Upper lobe of left lung (tissue), 6 donors: ENCODE data around the gene SPNS3. TPM values are rescaled to one million over a fixed set of nuclear protein-coding genes. Genes with fewer than 3 reads are reported as not detected.

Experiments used
- ATAC-seq, 2 donors: fragments of 200-7000 bp; cut with Tn5 transposase; one replicate each; pipeline ENCODE4 v1.9.1; 2022; ENCODE audit warnings: mild to moderate bottlenecking in 2 of 2, moderate library complexity in 2 of 2; ENCODE audit not compliant: low FRiP score in 2 of 2
- DNase-seq, 2 donors: peaks; one replicate each; pipeline ENCODE4 v3.0.0-alpha.2; 2019 to 2020
- H3K27ac ChIP-seq, 4 donors: fragments of 200-600 bp; sonication (generic); one replicate each; pipeline ENCODE4 v1.5.1; 2016 to 2019
- H3K27me3 ChIP-seq, 4 donors: fragments of 200-600 bp; sonication (generic); one replicate each; pipeline ENCODE4 v1.5.1; 2017 to 2019
- H3K36me3 ChIP-seq, 4 donors: fragments of 200-600 bp; sonication (generic); one replicate each; pipeline ENCODE4 v1.5.1; 2016 to 2019
- H3K4me1 ChIP-seq, 4 donors: fragments of 200-600 bp; sonication (generic); one replicate each; pipeline ENCODE4 v1.5.1; 2018 to 2019
- H3K4me3 ChIP-seq, 4 donors: fragments of 200-600 bp; sonication (generic); one replicate each; pipeline ENCODE4 v1.5.1; 2017 to 2019; ENCODE audit warnings: mild to moderate bottlenecking in 2 of 4, moderate library complexity in 1 of 4
- H3K9me3 ChIP-seq, 4 donors: fragments of 200-600 bp; sonication (generic); one replicate each; pipeline ENCODE4 v1.5.1; 2018 to 2019
- CTCF ChIP-seq, 6 experiments: fragments of 450-650 bp in 4 of 6; fragments of 200-600 bp in 2 of 6; sonication (generic) in 2 of 6; IDR thresholded peaks; one replicate each; pipeline ENCODE4 v1.5.1; 2016 to 2019; ENCODE audit warnings: antibody characterized with exemption in 6 of 6
- EP300 ChIP-seq, 4 donors: sonication (generic); formaldehyde crosslinking; IDR thresholded peaks; one replicate each; pipeline ENCODE4 v1.5.1; 2017; ENCODE audit warnings: antibody characterized with exemption in 4 of 4, control low read depth in 2 of 4
- POLR2A ChIP-seq, 4 donors: fragments of 450-650 bp; IDR thresholded peaks; one replicate each; pipeline ENCODE4 v1.5.1; 2016 to 2017; ENCODE audit warnings: antibody characterized with exemption in 4 of 4, mild to moderate bottlenecking in 2 of 4
- POLR2AphosphoS5 ChIP-seq, 2 donors: sonication (generic); formaldehyde crosslinking; IDR thresholded peaks; one replicate each; pipeline ENCODE4 v1.5.1; 2017; ENCODE audit warnings: antibody characterized with exemption in 2 of 2
- WGBS, 2 donors: methylation state at CpG; one replicate each; pipeline ENCODE4 v1.1.5; 2017 to 2018; 5-methylcytosine and 5-hydroxymethylcytosine counted together
- total RNA-seq, 6 donors: library from RNA; depleted of rRNA in 4 of 6; stranded (reverse); fragments of >200 nt in 4 of 6; gene quantifications; one replicate each; pipeline versions ENCODE4 v1.1.0 to v1.2.1, GENCODE V29; 2016 to 2021
- donor health status: DM: no; HTN: no; CAD: no; lungs with moderate emphysema.
- donor health status: DM: no; HTN: yes; CAD: no; lungs with severe emphysema.

The SPNS3 gene
- total RNA-seq, 6 donors from 2014 or later: 0.22 to 0.91 (median 0.52) TPM; not detected in 1

DNA sequence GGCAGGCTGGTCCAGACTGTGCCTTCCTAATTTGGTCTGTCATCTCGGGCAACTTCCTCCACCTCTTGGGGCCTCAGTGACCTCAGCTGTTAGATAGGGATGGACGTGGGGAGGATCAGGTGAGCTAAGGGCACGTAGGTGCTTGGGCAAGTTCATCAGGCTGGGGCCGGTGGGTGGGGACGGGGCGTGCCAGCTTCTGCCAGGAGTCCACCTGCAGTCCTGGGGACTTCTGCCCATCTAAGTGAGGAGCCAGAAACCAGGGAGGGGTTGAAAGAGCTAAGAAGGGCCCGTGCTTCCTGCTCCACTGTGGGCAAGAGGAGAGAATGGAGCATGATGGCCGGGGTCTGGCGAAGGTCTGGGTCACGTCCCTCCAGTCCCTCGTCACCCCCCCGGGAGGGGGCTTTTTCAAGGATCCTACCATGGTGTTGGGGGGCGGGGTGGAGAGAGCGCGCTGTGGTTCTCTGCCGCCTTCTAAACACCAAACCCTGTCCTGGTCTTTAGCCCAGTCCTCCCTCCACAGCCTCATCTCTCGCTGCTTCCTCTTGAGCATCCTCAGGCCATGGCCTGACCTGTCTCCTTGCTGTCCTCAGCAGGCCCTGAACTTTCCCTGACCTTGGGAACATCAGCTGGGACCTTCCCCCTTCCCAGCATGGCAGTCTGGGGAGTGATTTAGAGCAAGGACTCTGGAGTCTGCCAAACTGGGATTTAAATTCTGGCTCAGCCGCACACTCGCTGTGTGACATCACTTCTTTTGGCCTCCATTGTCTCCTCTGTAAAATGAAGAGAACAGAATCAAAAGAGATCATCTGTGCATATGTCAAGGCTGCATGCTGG lies 86.5 kb downstream of the SPNS3 start:
- peak overlapping the region; percentile 85 to 95 (median 89) for H3K27ac ChIP-seq
- WGBS, 2 donors: 68 to 85% methylated on average over 12 to 19 of the region's 19 CpGs

DNA sequence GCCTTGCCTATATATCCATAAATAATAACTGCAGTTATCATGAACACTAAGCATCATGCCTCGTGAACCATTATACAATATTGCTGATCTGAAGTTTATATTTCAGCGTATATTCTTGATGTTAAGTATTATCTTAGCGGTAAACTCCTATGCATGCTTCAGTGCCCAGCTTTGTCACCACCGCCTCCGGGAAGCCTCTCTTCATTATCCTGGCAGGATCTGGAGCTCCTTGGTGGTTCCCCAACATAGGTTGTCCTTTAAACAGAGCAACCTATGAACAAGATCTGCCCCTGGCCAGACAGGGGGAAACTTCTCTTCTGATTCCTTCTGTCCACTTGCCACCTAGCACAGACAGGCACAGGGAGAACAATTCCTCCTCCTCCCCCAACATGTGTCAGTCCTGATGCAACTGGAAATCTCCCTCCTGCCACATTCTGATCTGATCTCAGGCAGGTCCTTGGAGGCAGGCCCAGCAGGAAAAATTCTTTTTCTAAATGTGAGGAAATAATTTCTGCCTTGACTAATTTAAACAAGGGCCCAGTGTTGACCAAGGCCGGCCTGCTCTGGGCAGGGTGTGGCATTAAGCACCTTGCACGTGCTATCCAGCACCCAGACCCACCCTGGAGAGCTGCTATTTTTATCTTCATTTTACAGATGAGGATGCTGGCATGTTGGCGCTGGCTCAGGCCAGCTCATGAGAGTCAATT lies 87.3 kb downstream of the SPNS3 start:
- H3K36me3 ChIP-seq: no peaks in the 10 kb centered on the region
- peak in 1 of 2 donors; percentile 87 for TF ChIP-seq POLR2AphosphoS5 (IDR thresholded peaks at IDR 0.05)
- TF ChIP-seq EP300 (IDR thresholded peaks at IDR 0.05): peak in 2 of 4 donors; percentile 26 to 98
- no peak for TF ChIP-seq POLR2A (IDR thresholded peaks at IDR 0.05)
- DNase-seq (peak in 1 of 2 donors; percentile 94), ATAC-seq (peak; percentile 56 to 92)
- 72 to 73% methylated on average over 8 of the region's 8 CpGs for WGBS, 2 donors
- H3K9me3 ChIP-seq: no peaks in the 10 kb centered on the region
- no peaks in the 10 kb centered on the region for H3K27me3 ChIP-seq
- peak overlapping the region; percentile 85 to 95 (median 89) for H3K27ac ChIP-seq
- H3K4me3 ChIP-seq: no peak overlapping the region
- peaks cover 54 to 65% (median 61%) of the 10 kb centered on the region in 4 donors for H3K4me1 ChIP-seq

More for the DNA sequence above, 86.5 kb downstream of the SPNS3 start:
- no peaks in the 10 kb centered on the region for H3K9me3 ChIP-seq
- ATAC-seq (no peak), DNase-seq (peak in 1 of 2 donors; percentile 53)
- peaks cover 61 to 72% (median 69%) of the 10 kb centered on the region in 4 donors for H3K4me1 ChIP-seq
- TF ChIP-seq POLR2AphosphoS5 (IDR thresholded peaks at IDR 0.05) (peak in 1 of 2 donors; percentile 40), CTCF (IDR thresholded peaks at IDR 0.05) (no peak)
- no peak overlapping the region for H3K4me3 ChIP-seq
- H3K36me3 ChIP-seq: no peaks in the 10 kb centered on the region
- no peaks in the 10 kb centered on the region for H3K27me3 ChIP-seq

DNA sequence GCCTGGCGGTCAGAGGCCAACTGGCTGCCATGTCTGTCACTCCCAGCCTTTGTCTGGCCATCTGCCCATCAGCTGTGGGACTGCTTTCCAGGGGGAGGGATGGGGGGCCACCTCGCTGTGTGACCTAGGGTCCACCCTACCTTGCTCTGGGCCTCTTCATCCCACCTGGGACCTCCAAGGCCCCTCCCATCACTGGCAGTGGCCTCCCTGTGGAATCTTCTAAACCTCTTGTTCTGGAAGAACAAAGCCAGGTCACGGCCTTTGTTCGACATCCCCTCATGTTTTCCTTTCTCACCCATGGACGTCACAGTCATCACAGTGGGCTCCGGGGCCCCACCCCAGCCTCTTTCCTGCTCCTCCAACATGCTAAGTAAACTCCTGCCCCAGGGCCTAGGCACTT lies 88.9 kb downstream of the SPNS3 start:
- TF ChIP-seq POLR2AphosphoS5 (IDR thresholded peaks at IDR 0.05): peak in 1 of 2 donors; percentile 62
- TF ChIP-seq EP300 (IDR thresholded peaks at IDR 0.05): peak in 2 of 4 donors; percentile 46 to 63
- no peak for TF ChIP-seq CTCF (IDR thresholded peaks at IDR 0.05)
- no peak for TF ChIP-seq POLR2A (IDR thresholded peaks at IDR 0.05)
- H3K4me3 ChIP-seq: no peak overlapping the region
- H3K27me3 ChIP-seq: no peaks in the 10 kb centered on the region
- H3K27ac ChIP-seq: peak overlapping the region; percentile 85 to 95 (median 89)
- no peaks in the 10 kb centered on the region for H3K9me3 ChIP-seq
- peak in 1 of 2 donors; percentile 44 for DNase-seq
- whole genome bisulfite sequencing, 2 donors: 64 to 72% methylated on average over 5 to 6 of the region's 6 CpGs
- no peak for ATAC-seq
- H3K36me3 ChIP-seq: no peaks in the 10 kb centered on the region
- peaks cover 46 to 61% (median 54%) of the 10 kb centered on the region in 4 donors for H3K4me1 ChIP-seq

- WGBS, 2 donors: 80 to 81% methylated on average over 8 of the region's 8 CpGs
- DNase-seq (no peak), ATAC-seq (no peak)
- Histone ChIP-seq H3K27ac (peak overlapping the region in 3 of 4 donors; percentile 29 to 91 (median 85)), H3K9me3 (no peaks in the 10 kb centered on the region), H3K27me3 (no peaks in the 10 kb centered on the region), H3K4me1 (peaks cover 43 to 62% (median 50%) of the 10 kb centered on the region in 4 donors), H3K36me3 (peaks cover 0 to 5% (median 0%) of the 10 kb centered on the region in 4 donors), H3K4me3 (no peak overlapping the region)
- TF ChIP-seq POLR2A (IDR thresholded peaks at IDR 0.05) (no peak), EP300 (IDR thresholded peaks at IDR 0.05) (no peak), CTCF (IDR thresholded peaks at IDR 0.05) (no peak), POLR2AphosphoS5 (IDR thresholded peaks at IDR 0.05) (no peak)
These were observed 90.2 kb downstream of the SPNS3 start for GRCh38 chr17:4523946-4524345.
